Activated B cell treated with CpG ODN at 0.5 μM for 24 hours (primary cell): ENCODE data around the gene EZH2. TPM values are rescaled to one million over a fixed set of nuclear protein-coding genes. Genes with fewer than 3 reads are reported as not detected.

Source experiments
- ATAC-seq: fragments of 200-7000 bp; cut with Tn5 transposase; one replicate; pipeline ENCODE4 v1.10.0; 2021; ENCODE audit warnings: low read depth, mild to moderate bottlenecking, moderate library complexity
- CTCF ChIA-PET: fragments of 350-600 bp; sonication (Branson Sonifier 250); formaldehyde crosslinking; loops from one replicate; lab custom pipeline; 2021; ENCODE audit warnings: antibody characterized with exemption; lab: Charles Lee
- POLR2A ChIA-PET: fragments of 350-600 bp; sonication (Branson Sonifier 250); formaldehyde crosslinking; loops from one replicate; lab custom pipeline; 2021; ENCODE audit warnings: antibody characterized with exemption; lab: Charles Lee
- DNase-seq: peaks from one replicate; pipeline ENCODE4 v3.0.0; 2022
- H3K27ac Mint-ChIP-seq: one replicate; pipeline ENCODE4 v1.8.0; 2020; ENCODE audit warnings: mixed read lengths
- H3K27me3 Mint-ChIP-seq: one replicate; pipeline ENCODE4 v1.8.0; 2021; ENCODE audit warnings: mixed read lengths
- H3K36me3 Mint-ChIP-seq: one replicate; pipeline ENCODE4 v1.8.0; 2021; ENCODE audit warnings: low read depth, mixed read lengths
- H3K4me1 Mint-ChIP-seq: one replicate; pipeline ENCODE4 v1.8.0; 2021; ENCODE audit warnings: mixed read lengths
- H3K4me3 Mint-ChIP-seq: one replicate; pipeline ENCODE4 v1.8.0; 2020; ENCODE audit warnings: mild to moderate bottlenecking, mixed read lengths
- H3K9me3 Mint-ChIP-seq: one replicate; pipeline ENCODE4 v1.8.0; 2020; ENCODE audit warnings: mixed read lengths
- intact Hi-C: fragments of 100-400 bp; cut with micrococcal nuclease; formaldehyde crosslinking; loops from one replicate; pipeline ENCODE4 v1.15.1; 2024
- total RNA-seq: library from RNA; stranded (reverse); gene quantifications from 2 replicates; pipeline ENCODE4 v1.2.3, GENCODE V29; 2022
- TF ChIP-seq, protein P1 (sequence below): fragments of 200-600 bp; IDR thresholded peaks from one replicate; pipeline ENCODE4 v1.8.0; 2022; ENCODE audit warnings: antibody characterized with exemption, mild to moderate bottlenecking

The EZH2 gene
- total RNA-seq, 1 donor from 2014 or later = 19.6 TPM

GRCh38 chr7:148906707-148907498, 22.8 kb upstream of the EZH2 start:
- H3K27ac Mint-ChIP-seq = no peak overlapping the region
- peaks cover 4% of the 10 kb centered on the region for H3K4me1 Mint-ChIP-seq
- DNase-seq = no peak
- H3K4me3 Mint-ChIP-seq = no peak overlapping the region
- CTCF ChIA-PET = no interaction called here
- no peak for ATAC-seq
- no peaks in the 10 kb centered on the region for H3K36me3 Mint-ChIP-seq
- intact Hi-C loops = no loop called here
- H3K27me3 Mint-ChIP-seq = no peaks in the 10 kb centered on the region
- no peaks in the 10 kb centered on the region for H3K9me3 Mint-ChIP-seq
- POLR2A ChIA-PET = no interaction called here
- TF ChIP-seq, protein P1, sequence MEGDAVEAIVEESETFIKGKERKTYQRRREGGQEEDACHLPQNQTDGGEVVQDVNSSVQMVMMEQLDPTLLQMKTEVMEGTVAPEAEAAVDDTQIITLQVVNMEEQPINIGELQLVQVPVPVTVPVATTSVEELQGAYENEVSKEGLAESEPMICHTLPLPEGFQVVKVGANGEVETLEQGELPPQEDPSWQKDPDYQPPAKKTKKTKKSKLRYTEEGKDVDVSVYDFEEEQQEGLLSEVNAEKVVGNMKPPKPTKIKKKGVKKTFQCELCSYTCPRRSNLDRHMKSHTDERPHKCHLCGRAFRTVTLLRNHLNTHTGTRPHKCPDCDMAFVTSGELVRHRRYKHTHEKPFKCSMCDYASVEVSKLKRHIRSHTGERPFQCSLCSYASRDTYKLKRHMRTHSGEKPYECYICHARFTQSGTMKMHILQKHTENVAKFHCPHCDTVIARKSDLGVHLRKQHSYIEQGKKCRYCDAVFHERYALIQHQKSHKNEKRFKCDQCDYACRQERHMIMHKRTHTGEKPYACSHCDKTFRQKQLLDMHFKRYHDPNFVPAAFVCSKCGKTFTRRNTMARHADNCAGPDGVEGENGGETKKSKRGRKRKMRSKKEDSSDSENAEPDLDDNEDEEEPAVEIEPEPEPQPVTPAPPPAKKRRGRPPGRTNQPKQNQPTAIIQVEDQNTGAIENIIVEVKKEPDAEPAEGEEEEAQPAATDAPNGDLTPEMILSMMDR = no peak

GRCh38 chr7:148905093-148905666, 21.1 kb upstream of the EZH2 start:
- Mint-ChIP-seq H3K4me3 (no peak overlapping the region), H3K9me3 (no peaks in the 10 kb centered on the region), H3K27me3 (no peaks in the 10 kb centered on the region), H3K4me1 (no peaks in the 10 kb centered on the region), H3K36me3 (no peaks in the 10 kb centered on the region), H3K27ac (no peak overlapping the region)
- no peak for ATAC-seq
- POLR2A ChIA-PET = no interaction called here
- CTCF ChIA-PET = no interaction called here
- TF ChIP-seq, protein P1 = no peak
- intact Hi-C loops = no loop called here
- no peak for DNase-seq

GRCh38 chr7:148903504-148903903, 19.4 kb upstream of the EZH2 start:
- intact Hi-C loops = loop anchor here (5.0 kb wide), 1 partner anchor 39 kb away; no protein-coding TSS in a partner anchor
- no peaks in the 10 kb centered on the region for H3K27me3 Mint-ChIP-seq
- ATAC-seq (peak; percentile 18), DNase-seq (no peak)
- no peaks in the 10 kb centered on the region for H3K9me3 Mint-ChIP-seq
- TF ChIP-seq, protein P1 = no peak
- no peak overlapping the region for H3K27ac Mint-ChIP-seq
- ChIA-PET CTCF (no interaction called here), POLR2A (interaction anchor here (1.0 kb wide), 1 partner anchor 11 kb away, joined by 5 read pairs; no protein-coding TSS in a partner anchor)
- H3K4me3 Mint-ChIP-seq = no peak overlapping the region
- no peaks in the 10 kb centered on the region for H3K4me1 Mint-ChIP-seq
- H3K36me3 Mint-ChIP-seq = no peaks in the 10 kb centered on the region

GRCh38 chr7:148901178-148901577, 17.1 kb upstream of the EZH2 start:
- TF ChIP-seq, protein P1 = no peak
- no peaks in the 10 kb centered on the region for H3K9me3 Mint-ChIP-seq
- ChIA-PET POLR2A (no interaction called here), CTCF (no interaction called here)
- H3K36me3 Mint-ChIP-seq = no peaks in the 10 kb centered on the region
- intact Hi-C loops = loop anchor here (5.0 kb wide), 1 partner anchor 41 kb away; no protein-coding TSS in a partner anchor
- ATAC-seq = no peak
- no peak overlapping the region for H3K4me3 Mint-ChIP-seq
- peaks cover 1% of the 10 kb centered on the region for H3K27me3 Mint-ChIP-seq
- no peak overlapping the region for H3K27ac Mint-ChIP-seq
- no peaks in the 10 kb centered on the region for H3K4me1 Mint-ChIP-seq
- DNase-seq = no peak

DNA sequence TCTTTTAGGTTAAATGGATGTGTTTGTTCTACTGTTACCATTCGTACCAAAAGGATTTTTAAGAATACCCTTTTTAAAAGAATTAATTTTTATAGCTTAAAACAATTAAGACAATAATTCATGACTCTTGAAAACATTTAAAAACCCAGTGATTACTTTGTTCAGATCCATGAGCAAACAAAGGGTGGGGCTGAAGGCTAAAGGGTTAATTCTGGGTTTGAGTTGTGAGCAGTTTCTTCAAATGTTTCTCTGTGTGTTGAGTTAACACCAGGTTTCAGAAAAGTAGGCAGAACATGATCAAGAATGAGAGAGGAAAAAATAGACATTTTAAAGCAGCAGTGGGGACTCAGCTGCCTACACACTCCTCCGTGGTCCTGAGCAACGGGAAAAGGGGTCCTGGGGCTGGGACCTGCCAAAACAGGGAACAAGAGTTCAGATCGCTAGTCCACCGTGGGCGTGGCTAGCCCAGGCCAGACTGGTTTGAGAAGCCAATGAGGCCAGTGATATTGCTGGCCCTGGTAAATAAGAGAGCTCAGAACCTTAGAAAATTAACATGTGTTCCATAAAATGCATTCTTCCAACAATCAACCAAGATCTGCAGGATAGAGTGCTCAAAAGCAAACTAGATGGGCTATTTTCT, 14.9 kb upstream of the EZH2 start:
- TF ChIP-seq, protein P1 = no peak
- ChIA-PET POLR2A (no interaction called here), CTCF (interaction anchor here (1.0 kb wide), 1 partner anchor 80 kb away, joined by 3 read pairs; no protein-coding TSS in a partner anchor)
- peaks cover 4% of the 10 kb centered on the region for H3K27me3 Mint-ChIP-seq
- no peaks in the 10 kb centered on the region for H3K9me3 Mint-ChIP-seq
- H3K4me1 Mint-ChIP-seq = no peaks in the 10 kb centered on the region
- DNase-seq (no peak), ATAC-seq (no peak)
- no peak overlapping the region for H3K27ac Mint-ChIP-seq
- no peaks in the 10 kb centered on the region for H3K36me3 Mint-ChIP-seq
- no peak overlapping the region for H3K4me3 Mint-ChIP-seq
- intact Hi-C loops = loop anchor here (2.0 kb wide), 1 partner anchor 16 kb away; no protein-coding TSS in a partner anchor
